WTC11 (cell line): Measurements from ENCODE around the gene RTKN2. TPM values are rescaled to one million over a fixed set of nuclear protein-coding genes. Genes with fewer than 3 reads are reported as not detected.

Experiments
- ATAC-seq: fragments of 200-7000 bp; cut with Tn5 transposase; 2 replicates; pipeline ENCODE4 v1.10.0; 2021; ENCODE audit warnings: mild to moderate bottlenecking, moderate library complexity
- CTCF ChIA-PET: fragments of 300-600 bp; sonication (Branson Sonifier 250); formaldehyde crosslinking; loops from one replicate; lab custom pipeline; 2021; ENCODE audit warnings: antibody characterized with exemption; lab: Charles Lee
- POLR2A ChIA-PET: fragments of 350-600 bp; sonication (Branson Sonifier 250); formaldehyde crosslinking; loops from one replicate; lab custom pipeline; 2021; ENCODE audit warnings: antibody characterized with exemption; lab: Charles Lee
- DNase-seq: peaks from one replicate; pipeline ENCODE4 v3.0.0; 2021; ENCODE audit warnings: low spot score
- H3K27ac Mint-ChIP-seq: 2 replicates; pipeline ENCODE4 v1.8.0; 2021; ENCODE audit warnings: mixed read lengths
- H3K27me3 Mint-ChIP-seq: 2 replicates; pipeline ENCODE4 v1.8.0; 2021; ENCODE audit warnings: low read depth, mild to moderate bottlenecking, moderate library complexity, mixed read lengths
- H3K36me3 Mint-ChIP-seq: 2 replicates; pipeline ENCODE4 v1.8.0; 2021; ENCODE audit warnings: mixed read lengths
- H3K4me1 Mint-ChIP-seq: 2 replicates; pipeline ENCODE4 v1.8.0; 2022; ENCODE audit warnings: mixed read lengths
- H3K4me3 Mint-ChIP-seq: 2 replicates; pipeline ENCODE4 v1.8.0; 2021; ENCODE audit warnings: mild to moderate bottlenecking, moderate library complexity, mixed read lengths
- H3K9me3 Mint-ChIP-seq: 2 replicates; pipeline ENCODE4 v1.8.0; 2021; ENCODE audit warnings: mixed read lengths
- ATF1 ChIP-seq: sonication (generic); formaldehyde crosslinking; IDR thresholded peaks from 2 replicates; pipeline ENCODE4 v1.8.1; 2023; ENCODE audit warnings: mild to moderate bottlenecking, moderate library complexity, missing genetic modification reagents
- ATF6 ChIP-seq: sonication (generic); formaldehyde crosslinking; IDR thresholded peaks from 2 replicates; pipeline ENCODE4 v1.8.1; 2023; ENCODE audit warnings: mild to moderate bottlenecking, missing genetic modification reagents
- CREM ChIP-seq: sonication (generic); formaldehyde crosslinking; IDR thresholded peaks from 2 replicates; pipeline ENCODE4 v1.8.1; 2022; ENCODE audit warnings: mild to moderate bottlenecking, missing genetic modification reagents, moderate library complexity
- CTCF ChIP-seq: fragments of 200-600 bp; IDR thresholded peaks from 2 replicates; pipeline ENCODE4 v1.8.0; 2022; ENCODE audit warnings: antibody characterized with exemption
- E2F5 ChIP-seq: sonication (generic); formaldehyde crosslinking; IDR thresholded peaks from 2 replicates; pipeline ENCODE4 v1.8.1; 2022; ENCODE audit warnings: mild to moderate bottlenecking, moderate library complexity, missing genetic modification reagents
- ELF4 ChIP-seq: sonication (generic); formaldehyde crosslinking; IDR thresholded peaks from 2 replicates; pipeline ENCODE4 v1.8.1; 2022; ENCODE audit warnings: low read depth, mild to moderate bottlenecking, moderate library complexity, missing genetic modification reagents
- IRF2 ChIP-seq: sonication (generic); formaldehyde crosslinking; IDR thresholded peaks from 2 replicates; pipeline ENCODE4 v1.8.0; 2022; ENCODE audit warnings: low read depth, missing genetic modification reagents, borderline replicate concordance
- JUN ChIP-seq: sonication (generic); formaldehyde crosslinking; IDR thresholded peaks from 2 replicates; pipeline ENCODE4 v1.8.0; 2023; ENCODE audit warnings: mild to moderate bottlenecking, missing genetic modification reagents
- MLX ChIP-seq: sonication (generic); formaldehyde crosslinking; IDR thresholded peaks from 2 replicates; pipeline ENCODE4 v1.8.1; 2023; ENCODE audit warnings: mild to moderate bottlenecking, missing genetic modification reagents, moderate library complexity
- RELA ChIP-seq: sonication (generic); formaldehyde crosslinking; IDR thresholded peaks from 2 replicates; pipeline ENCODE4 v1.8.1; 2022; ENCODE audit warnings: missing genetic modification reagents, mild to moderate bottlenecking, borderline replicate concordance
- SMAD4 ChIP-seq: sonication (generic); formaldehyde crosslinking; IDR thresholded peaks from 2 replicates; pipeline ENCODE4 v1.8.0; 2022; ENCODE audit warnings: mild to moderate bottlenecking, missing genetic modification reagents
- SOX15 ChIP-seq: fragments of 250-450 bp; sonication (Bioruptor Pico); IDR thresholded peaks from 2 replicates; pipeline ENCODE4 v1.9.0; 2021; ENCODE audit warnings: mild to moderate bottlenecking
- ZNF219 ChIP-seq: sonication (generic); formaldehyde crosslinking; IDR thresholded peaks from 2 replicates; pipeline ENCODE4 v1.8.0; 2023; ENCODE audit warnings: missing genetic modification reagents, mild to moderate bottlenecking, borderline replicate concordance
- ZNF281 ChIP-seq: sonication (generic); formaldehyde crosslinking; IDR thresholded peaks from 2 replicates; pipeline ENCODE4 v1.8.0; 2023; ENCODE audit warnings: mild to moderate bottlenecking, missing genetic modification reagents
- ZNF317 ChIP-seq: sonication (generic); formaldehyde crosslinking; IDR thresholded peaks from 2 replicates; pipeline ENCODE4 v1.8.1; 2023; ENCODE audit warnings: low read depth, mild to moderate bottlenecking, moderate library complexity, missing genetic modification reagents, borderline replicate concordance
- ZNF396 ChIP-seq: fragments of 250-450 bp; sonication (Bioruptor Pico); IDR thresholded peaks from 2 replicates; pipeline ENCODE4 v1.8.0; 2021; ENCODE audit warnings: mild to moderate bottlenecking, moderate library complexity, borderline replicate concordance
- ZNF416 ChIP-seq: fragments of 250-450 bp; sonication (Bioruptor Pico); IDR thresholded peaks from 2 replicates; pipeline ENCODE4 v1.9.0; 2021; ENCODE audit warnings: mild to moderate bottlenecking, inconsistent platforms
- ZNF425 ChIP-seq: fragments of 250-450 bp; sonication (Bioruptor Pico); conservative IDR thresholded peaks from 2 replicates; pipeline ENCODE4 v1.9.0; 2021; ENCODE audit warnings: mild to moderate bottlenecking
- ZNF532 ChIP-seq: fragments of 250-450 bp; sonication (Bioruptor Pico); IDR thresholded peaks from 2 replicates; pipeline ENCODE4 v1.9.0; 2021; ENCODE audit warnings: mild to moderate bottlenecking, borderline replicate concordance
- ZNF671 ChIP-seq: fragments of 250-450 bp; sonication (Bioruptor Pico); IDR thresholded peaks from 2 replicates; pipeline ENCODE4 v1.8.0; 2021; ENCODE audit warnings: mild to moderate bottlenecking
- total RNA-seq: library from RNA; stranded (reverse); gene quantifications from 3 replicates; pipeline ENCODE4 v1.2.3, GENCODE V29; 2021

Gene RTKN2
- total RNA-seq, 1 experiment from 2014 or later = 20.5 TPM

GRCh38 chr10:62136931-62137330, 131.7 kb downstream of the RTKN2 start:
- ChIA-PET POLR2A (no interaction called here), CTCF (no interaction called here)
- no peak overlapping the region for H3K4me3 Mint-ChIP-seq
- H3K27me3 Mint-ChIP-seq = no peaks in the 10 kb centered on the region; the same call in 1 of the 2 replicates
- no peak for DNase-seq
- H3K27ac Mint-ChIP-seq = no peak overlapping the region
- peaks cover 38% of the 10 kb centered on the region for H3K9me3 Mint-ChIP-seq
- H3K4me1 Mint-ChIP-seq = no peaks in the 10 kb centered on the region
- ATAC-seq = no peak
- peaks cover 18% of the 10 kb centered on the region for H3K36me3 Mint-ChIP-seq
- TF ChIP-seq CTCF = no peak
- no peak for TF ChIP-seq E2F5 (CRISPR knock-in tag)
- TF ChIP-seq JUN = no peak
- TF ChIP-seq CREM = no peak
- no peak for TF ChIP-seq ZNF281
- no peak for TF ChIP-seq ATF6 (CRISPR knock-in tag)
- no peak for TF ChIP-seq ZNF416 (CRISPR knock-in tag)
- no peak for TF ChIP-seq ZNF425 (CRISPR knock-in tag)
- TF ChIP-seq ZNF219 (CRISPR knock-in tag) = no peak
- TF ChIP-seq SMAD4 (CRISPR knock-in tag) = no peak
- TF ChIP-seq ZNF317 (CRISPR knock-in tag) = no peak
- TF ChIP-seq ATF1 (CRISPR knock-in tag) = no peak
- TF ChIP-seq ZNF396 (CRISPR knock-in tag) = no peak

- DNase-seq (no peak), ATAC-seq (no peak)
- H3K4me3 Mint-ChIP-seq = no peak overlapping the region
- ChIA-PET CTCF (no interaction called here), POLR2A (no interaction called here)
- no peak overlapping the region for H3K27ac Mint-ChIP-seq
- no peaks in the 10 kb centered on the region for H3K4me1 Mint-ChIP-seq
- H3K36me3 Mint-ChIP-seq = peaks cover 22% of the 10 kb centered on the region
- no peaks in the 10 kb centered on the region; the same call in 1 of the 2 replicates for H3K27me3 Mint-ChIP-seq
- H3K9me3 Mint-ChIP-seq = peaks cover 33% of the 10 kb centered on the region
- TF ChIP-seq SOX15 (CRISPR knock-in tag) = no peak
- no peak for TF ChIP-seq ELF4 (CRISPR knock-in tag)
- no peak for TF ChIP-seq RELA (CRISPR knock-in tag)
- TF ChIP-seq ZNF532 = no peak
- TF ChIP-seq MLX = no peak
- no peak for TF ChIP-seq ZNF416 (CRISPR knock-in tag)
- no peak for TF ChIP-seq IRF2 (CRISPR knock-in tag)
- no peak for TF ChIP-seq ATF1 (CRISPR knock-in tag)
- TF ChIP-seq ZNF671 (CRISPR knock-in tag) = no peak
Measured at GRCh38 chr10:62133618-62134017, 135.0 kb downstream of the RTKN2 start.
